NB4 (cell line): ENCODE data around the gene ZDHHC3.

Experiments
- MYC ChIP-seq: IDR thresholded peaks from 2 replicates; pipeline ENCODE4 v1.6.1; 2011; ENCODE audit warnings: low read depth, low read length
- POLR2A ChIP-seq: IDR thresholded peaks from 2 replicates; pipeline ENCODE4 v1.6.1; 2011; ENCODE audit warnings: mild to moderate bottlenecking; ENCODE audit not compliant: insufficient read length; ENCODE audit errors: extremely low read depth
- TF ChIP-seq, protein P1 (sequence below): IDR thresholded peaks from one replicate; pipeline ENCODE4 v1.5.1; 2012; ENCODE audit warnings: low read depth, low read length
- TF ChIP-seq, protein P2 (sequence below): IDR thresholded peaks from 2 replicates; pipeline ENCODE4 v1.6.1; 2011; ENCODE audit warnings: low read depth, low read length

DNA sequence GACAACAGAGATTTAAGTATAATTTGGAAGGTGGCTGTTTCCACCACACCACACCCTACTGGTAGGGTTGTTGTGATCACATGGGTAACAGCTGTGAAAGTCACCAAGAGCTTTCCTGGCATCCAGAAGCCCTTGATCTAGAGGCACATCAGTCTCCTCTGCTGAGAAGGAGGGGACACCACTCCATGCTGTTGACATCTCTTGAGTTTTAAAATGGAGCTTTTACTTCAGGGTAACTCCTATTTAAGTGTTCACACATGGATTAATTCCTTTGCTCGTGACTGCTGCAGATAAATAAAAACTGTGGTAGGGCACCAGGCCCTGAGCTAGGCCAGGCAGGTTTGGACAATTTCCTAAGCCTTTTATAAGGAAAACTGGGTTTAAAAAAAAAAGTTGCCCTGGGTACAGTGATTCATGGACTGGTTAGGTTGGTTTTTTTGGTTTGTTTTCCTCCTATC lies 7.5 kb upstream of the ZDHHC3 start:
- TF ChIP-seq, protein P1, sequence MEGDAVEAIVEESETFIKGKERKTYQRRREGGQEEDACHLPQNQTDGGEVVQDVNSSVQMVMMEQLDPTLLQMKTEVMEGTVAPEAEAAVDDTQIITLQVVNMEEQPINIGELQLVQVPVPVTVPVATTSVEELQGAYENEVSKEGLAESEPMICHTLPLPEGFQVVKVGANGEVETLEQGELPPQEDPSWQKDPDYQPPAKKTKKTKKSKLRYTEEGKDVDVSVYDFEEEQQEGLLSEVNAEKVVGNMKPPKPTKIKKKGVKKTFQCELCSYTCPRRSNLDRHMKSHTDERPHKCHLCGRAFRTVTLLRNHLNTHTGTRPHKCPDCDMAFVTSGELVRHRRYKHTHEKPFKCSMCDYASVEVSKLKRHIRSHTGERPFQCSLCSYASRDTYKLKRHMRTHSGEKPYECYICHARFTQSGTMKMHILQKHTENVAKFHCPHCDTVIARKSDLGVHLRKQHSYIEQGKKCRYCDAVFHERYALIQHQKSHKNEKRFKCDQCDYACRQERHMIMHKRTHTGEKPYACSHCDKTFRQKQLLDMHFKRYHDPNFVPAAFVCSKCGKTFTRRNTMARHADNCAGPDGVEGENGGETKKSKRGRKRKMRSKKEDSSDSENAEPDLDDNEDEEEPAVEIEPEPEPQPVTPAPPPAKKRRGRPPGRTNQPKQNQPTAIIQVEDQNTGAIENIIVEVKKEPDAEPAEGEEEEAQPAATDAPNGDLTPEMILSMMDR = no peak
- TF ChIP-seq, protein P2, sequence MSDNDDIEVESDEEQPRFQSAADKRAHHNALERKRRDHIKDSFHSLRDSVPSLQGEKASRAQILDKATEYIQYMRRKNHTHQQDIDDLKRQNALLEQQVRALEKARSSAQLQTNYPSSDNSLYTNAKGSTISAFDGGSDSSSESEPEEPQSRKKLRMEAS = no peak
- TF ChIP-seq POLR2A = no peak
- TF ChIP-seq MYC = no peak
